ENCODE results near the gene GFI1B.
A peak's percentile ranks its signal among the peaks of the same experiment; 100 is the strongest.

Gene GFI1B

DNA sequence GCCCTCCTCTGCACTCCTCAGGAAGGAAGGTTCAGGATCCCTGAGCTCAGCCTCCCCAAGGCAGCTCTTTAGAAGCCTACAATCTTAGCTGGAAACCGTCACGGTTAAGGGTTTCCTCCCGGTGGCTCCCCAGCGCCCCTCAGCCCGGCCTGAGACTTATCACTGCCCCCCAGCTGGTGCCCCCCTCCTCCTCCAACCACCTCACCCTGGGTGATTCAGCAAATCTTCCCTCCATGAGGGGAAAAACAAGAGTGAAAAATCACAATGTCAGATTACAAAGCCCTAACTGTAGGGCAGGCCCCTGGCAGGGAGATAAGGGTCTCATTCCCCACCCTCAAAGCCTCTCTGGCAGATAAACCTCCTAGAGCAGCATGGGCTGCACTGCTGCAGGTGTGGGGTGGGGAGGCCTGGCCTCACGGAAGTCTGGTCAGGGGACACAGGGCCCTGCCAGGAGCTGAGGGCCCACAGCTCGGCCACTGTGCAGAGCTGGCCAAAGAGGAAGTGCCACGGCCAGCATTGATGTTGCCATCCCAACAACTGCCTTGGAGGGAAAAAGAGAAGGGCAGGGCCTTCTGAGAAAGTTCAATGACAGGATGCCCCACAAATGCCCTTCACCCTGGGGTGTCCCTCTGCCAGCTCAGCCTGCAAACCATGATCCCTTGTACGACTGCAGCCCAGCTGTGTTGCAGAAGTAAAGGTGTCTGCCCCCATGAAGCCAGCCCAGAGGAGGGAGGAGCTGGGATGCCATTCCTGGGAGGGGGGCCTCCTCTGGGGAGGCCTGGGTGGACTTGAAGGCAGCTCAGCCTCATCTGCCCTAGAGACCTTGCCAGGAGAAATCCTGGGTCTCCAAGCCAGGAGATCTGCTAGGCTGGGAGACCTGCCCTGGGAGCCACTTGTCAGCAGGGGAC lies 25.9 kb downstream of the GFI1B start:
- in situ Hi-C loops (cut with MboI; ENCODE audit: low pct_unique_long_range_greater_than_20kb, low sequenced_read_pairs) = no loop called here
- peak; percentile 75 for DNase-seq

DNA sequence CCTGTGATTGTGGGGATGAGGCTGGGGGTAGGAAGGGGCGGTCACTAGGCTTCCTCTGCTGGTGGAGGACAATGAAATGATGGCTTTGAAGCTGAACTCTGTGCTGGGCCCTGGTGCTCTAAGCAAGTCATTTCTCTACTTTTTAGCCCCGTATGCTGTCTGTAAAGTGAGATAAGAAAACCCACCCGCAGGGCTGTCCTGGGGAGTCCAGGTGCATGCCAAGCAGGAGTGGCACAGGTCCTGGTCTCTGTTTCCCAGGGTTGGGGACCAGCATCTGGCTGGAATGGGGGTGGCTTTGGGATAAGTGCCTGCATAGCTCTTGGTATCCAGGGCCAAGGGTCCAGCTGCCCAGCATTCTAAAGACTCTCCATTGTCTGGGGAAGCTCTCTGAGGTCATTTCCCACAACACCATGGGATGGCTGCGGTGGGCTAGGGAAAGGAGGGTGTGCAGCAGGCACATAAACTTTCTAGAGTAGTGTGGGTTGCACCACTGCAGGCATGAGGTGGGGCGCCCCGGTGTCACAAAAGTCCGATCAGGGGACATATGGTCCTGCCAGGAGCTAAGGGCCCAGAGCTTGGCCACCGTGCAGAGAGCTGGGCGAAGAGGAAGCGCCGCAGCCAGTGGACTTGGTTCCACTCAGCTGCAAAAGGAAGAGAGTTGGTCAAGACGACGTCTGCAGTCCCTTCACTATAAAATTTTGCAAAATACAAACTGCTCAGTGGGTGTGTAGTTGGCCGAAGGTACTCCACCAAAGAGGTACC lies 26.7 kb downstream of the GFI1B start:
- DNase-seq = no peak
- in situ Hi-C loops (cut with MboI; ENCODE audit: low pct_unique_long_range_greater_than_20kb, low sequenced_read_pairs) = no loop called here

DNA sequence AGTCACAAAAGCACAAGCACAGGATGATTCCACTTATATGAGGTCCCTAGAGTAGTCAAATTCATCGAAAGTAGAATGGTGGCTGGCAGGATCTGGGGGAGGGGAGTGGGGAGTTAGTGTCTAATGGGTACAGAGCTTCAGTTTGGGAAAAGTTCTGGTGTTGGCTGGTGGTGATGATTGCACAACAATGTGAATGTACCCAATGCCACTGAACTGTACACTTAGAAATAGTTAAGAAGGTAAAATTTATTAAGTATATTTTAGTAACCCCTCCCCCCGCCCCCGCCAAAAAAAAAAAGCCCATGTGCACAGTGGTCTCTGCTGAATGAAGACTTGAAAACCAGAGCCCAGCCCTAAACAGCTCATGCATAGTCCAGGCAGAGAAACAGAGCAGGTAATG lies 27.5 kb downstream of the GFI1B start:
- no peak for DNase-seq
- in situ Hi-C loops (cut with MboI; ENCODE audit: low pct_unique_long_range_greater_than_20kb, low sequenced_read_pairs) = no loop called here

DNA sequence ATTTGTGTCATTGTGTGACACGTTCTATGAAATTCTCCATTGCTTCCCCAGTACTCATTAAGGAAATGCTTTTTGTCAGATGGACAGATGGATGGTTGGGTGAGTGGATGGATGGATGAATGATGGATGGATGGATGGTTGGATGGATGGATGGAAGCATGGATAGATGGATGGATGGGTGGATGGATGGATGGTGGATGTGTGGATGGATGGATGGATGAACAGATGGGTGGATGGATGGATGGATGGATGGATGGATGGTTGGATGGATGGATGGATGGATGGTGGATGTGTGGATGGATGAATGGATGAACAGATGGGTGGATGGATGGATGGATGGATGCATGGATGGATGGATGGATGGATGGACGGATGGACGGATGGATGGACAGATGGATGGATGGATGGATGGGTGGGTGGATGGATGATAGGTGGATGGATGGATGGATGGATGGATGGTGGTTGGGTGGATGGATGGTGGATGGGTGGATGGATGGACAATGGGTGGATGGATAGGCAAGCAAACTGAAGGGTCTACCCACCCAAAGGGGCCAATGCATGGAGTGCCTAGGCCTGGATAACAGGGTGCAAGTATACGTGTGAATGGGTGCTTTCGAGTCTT lies 28.3 kb downstream of the GFI1B start:
- in situ Hi-C loops (cut with MboI; ENCODE audit: low pct_unique_long_range_greater_than_20kb, low sequenced_read_pairs) = no loop called here
- no peak for DNase-seq

DNA sequence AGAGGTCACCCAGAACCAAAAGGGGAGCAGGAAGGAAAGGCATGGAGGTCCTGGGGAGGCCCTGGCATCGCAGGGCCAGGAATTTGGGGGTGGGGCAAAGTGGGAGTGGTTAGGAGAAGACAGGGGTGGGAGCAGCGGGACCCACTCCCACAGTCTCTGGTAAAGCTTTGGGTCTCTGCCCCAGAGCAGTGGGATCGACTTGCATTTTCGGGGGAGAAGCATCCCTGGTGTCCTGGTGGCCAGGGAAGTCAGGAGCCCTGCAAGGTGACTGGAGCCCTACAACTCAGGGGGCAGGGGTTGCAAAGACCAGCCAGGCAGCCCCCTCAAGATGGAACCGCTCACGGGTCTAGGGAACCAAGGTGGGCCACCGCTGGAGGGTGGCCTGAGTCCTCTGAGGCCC lies 29.9 kb downstream of the GFI1B start:
- in situ Hi-C loops (cut with MboI; ENCODE audit: low pct_unique_long_range_greater_than_20kb, low sequenced_read_pairs) = no loop called here
- no peak for DNase-seq

DNA sequence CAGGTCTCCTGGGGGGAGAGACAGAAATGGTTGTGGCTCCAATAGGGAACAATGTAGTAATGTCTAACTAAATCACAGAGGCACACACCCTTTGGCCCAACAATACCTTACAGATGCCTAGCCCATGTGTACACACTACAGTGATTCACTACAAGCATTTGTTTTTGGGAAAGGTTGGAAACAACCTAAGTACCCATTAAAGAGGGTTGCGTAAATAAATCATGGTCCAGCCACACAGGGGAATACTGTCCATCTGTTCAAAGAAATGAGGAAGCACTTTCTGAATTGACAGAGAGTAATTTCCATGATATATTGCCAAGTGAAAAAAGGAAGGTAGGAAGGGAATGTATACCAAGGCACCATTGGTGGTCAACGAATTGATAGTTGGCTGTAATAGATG lies 30.3 kb downstream of the GFI1B start:
- in situ Hi-C loops (cut with MboI; ENCODE audit: low pct_unique_long_range_greater_than_20kb, low sequenced_read_pairs) = no loop called here
- peak; percentile 66 for DNase-seq

DNA sequence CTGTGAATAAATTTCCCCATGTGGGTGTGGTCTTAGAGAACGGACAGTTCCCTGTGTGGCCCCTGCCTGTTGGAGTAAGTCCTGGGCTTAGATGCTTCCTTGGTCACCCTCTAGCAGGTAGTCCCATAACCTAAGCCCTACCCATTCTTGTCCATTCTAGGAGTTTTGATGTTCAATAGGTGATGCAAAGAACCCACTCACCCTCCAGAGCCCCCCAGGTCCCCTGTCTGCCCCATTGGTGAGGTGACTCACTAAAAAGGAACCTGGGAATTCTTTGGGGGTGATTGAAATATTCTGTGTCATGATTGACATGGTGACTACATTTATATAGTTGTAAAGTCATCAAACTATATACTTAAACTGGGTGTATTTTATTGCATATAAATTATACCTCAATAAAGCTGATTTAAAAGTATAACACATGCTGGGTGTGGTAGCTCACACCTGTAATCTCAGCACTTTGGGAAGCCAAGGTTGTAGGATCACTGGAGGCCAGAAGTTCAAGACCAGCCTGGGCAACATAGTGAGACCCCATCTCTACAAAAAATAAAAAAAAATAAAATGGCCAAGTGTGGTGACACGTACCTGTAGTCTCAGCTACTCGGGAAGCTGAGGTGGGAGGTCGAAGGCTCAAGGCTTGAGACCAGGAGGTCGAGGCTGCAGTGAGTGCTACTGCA lies 31.6 kb downstream of the GFI1B start:
- in situ Hi-C loops (cut with MboI; ENCODE audit: low pct_unique_long_range_greater_than_20kb, low sequenced_read_pairs) = no loop called here
- DNase-seq = no peak

DNA sequence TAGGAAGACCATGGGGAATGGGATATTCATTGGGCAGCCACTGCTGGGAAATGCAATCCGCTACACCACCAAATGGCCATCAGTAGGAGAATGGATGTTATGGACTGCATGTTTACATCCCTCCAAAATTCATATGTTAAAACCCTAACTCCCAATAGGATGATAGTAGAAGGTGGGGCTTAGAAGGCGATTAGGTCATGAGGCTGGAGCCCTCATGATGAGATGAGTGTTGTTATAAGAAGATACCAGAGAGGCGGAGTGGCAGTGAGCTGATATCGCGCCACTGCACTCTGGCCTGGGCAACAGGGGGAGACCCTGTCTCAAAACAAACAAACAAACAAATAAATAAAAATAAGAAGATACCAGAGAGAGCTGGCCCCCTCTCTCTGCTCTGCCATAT lies 36.2 kb downstream of the GFI1B start:
- no peak for DNase-seq
- in situ Hi-C loops (cut with MboI; ENCODE audit: low pct_unique_long_range_greater_than_20kb, low sequenced_read_pairs) = no loop called here

DNA sequence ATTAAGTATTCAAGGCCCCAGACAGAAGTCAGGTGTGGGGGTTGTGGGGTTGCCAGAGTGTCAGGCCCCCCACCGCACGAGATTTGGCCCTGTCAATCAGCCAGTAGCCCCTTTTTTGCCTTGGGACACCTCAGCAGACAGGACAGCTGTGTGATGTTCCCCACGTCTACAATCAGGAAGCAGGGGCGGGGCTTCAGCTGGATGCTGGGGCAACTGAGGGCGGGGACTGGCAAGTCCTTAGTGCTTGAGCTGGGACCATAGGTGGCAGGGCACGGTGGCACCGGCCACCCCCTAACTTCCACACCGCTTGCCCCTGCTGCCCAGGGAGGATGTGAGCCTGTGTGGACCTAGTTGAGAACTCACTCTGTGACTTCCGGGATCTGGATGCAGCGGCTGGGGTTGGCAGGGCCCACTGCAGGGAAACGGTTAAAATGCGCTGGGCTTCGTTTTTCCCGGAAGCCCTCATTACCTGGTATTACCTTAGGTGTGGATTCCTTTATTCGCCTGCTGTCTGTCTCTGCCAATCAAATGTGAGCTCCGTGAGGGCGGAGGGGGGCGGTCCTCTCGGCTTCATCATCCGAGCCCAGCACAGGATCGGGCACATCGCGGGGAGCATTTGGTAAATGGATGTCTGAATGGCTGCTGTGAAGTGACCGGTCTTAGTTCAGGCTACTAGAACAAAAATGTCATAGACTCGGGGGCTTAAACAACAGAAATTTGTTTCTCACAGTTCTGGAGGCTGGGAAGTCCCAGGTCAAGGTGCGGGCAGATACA lies 44.8 kb downstream of the GFI1B start:
- in situ Hi-C loops (cut with MboI; ENCODE audit: low pct_unique_long_range_greater_than_20kb, low sequenced_read_pairs) = no loop called here
- peak; percentile 28 for DNase-seq

DNA sequence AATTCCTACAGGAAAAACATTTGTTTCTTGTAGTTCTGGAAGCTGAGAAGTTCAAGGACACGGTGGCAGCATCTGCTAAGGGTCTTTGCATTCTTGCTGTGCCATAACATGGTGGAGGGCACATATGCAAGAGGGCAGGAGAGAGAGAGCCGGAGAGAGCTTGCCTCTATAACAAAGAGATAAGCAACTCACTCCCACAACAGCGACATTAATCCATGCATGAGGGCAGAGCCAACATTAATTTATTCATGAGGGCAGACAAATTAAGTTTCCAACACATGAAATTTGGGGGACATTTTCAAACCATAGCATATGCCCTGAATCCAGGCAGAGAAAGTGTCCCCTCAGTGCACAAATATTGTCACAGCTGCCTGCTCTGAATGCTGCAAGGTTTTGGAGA lies 47.9 kb downstream of the GFI1B start:
- no peak for DNase-seq
- in situ Hi-C loops (cut with MboI; ENCODE audit: low pct_unique_long_range_greater_than_20kb, low sequenced_read_pairs) = no loop called here

DNA sequence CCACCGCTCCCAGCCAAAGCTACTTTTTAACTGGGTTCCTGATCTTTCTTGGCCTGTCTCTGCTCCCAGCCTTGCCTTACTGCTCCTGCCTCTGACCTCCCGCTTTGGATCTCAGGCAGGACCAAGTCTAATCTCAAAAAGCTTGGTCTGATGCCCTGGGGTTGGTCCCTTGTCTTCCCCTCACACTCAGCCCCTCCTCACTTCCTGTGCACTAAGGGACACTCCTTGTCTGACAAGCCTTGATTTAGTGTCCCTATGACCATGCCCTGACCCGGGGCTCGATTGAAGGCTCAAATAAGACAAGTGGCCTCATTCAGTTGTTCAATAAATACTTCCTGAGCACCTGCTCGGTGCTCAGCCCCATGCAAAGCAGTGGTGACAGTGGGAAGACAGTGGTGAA lies 48.6 kb downstream of the GFI1B start:
- in situ Hi-C loops (cut with MboI; ENCODE audit: low pct_unique_long_range_greater_than_20kb, low sequenced_read_pairs) = no loop called here
- DNase-seq = no peak

DNA sequence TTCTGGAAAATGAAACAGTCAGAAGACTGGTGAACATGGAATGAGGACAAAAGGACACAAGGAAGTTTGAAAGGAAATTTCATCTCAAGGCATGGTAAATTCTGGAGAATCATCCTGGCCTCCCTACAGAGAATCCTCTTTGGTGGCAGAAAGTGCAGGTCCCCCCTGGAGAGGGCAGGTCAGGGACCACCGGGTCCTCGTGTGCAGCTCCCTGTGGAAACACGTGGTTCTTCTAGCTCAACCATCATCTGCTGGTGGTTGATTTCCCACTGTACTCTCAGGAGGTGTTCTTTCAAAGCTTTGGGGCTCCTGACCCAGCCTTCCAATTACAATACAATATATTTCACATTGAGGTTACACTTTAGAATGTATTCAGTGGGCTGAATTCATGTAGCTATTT lies 49.7 kb downstream of the GFI1B start:
- in situ Hi-C loops (cut with MboI; ENCODE audit: low pct_unique_long_range_greater_than_20kb, low sequenced_read_pairs) = no loop called here
- no peak for DNase-seq

DNA sequence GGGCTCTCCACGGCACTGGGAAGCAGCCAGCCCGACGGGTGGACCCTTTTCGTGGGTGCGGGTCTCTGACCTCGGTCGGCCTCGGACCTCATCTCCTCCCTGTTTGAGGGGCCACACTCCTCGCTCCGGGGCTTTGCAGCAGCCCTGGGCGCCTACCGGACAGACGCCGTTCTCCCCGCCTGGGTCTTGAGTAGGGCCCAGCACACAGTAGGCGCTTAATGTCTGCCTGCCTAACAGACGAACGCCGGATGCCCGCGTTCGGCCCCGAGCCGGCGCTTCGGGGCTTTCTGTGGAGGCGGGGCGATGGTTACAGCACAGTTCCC lies 51.5 kb downstream of the GFI1B start:
- in situ Hi-C loops (cut with MboI; ENCODE audit: low pct_unique_long_range_greater_than_20kb, low sequenced_read_pairs) = no loop called here
- no peak for DNase-seq

DNA sequence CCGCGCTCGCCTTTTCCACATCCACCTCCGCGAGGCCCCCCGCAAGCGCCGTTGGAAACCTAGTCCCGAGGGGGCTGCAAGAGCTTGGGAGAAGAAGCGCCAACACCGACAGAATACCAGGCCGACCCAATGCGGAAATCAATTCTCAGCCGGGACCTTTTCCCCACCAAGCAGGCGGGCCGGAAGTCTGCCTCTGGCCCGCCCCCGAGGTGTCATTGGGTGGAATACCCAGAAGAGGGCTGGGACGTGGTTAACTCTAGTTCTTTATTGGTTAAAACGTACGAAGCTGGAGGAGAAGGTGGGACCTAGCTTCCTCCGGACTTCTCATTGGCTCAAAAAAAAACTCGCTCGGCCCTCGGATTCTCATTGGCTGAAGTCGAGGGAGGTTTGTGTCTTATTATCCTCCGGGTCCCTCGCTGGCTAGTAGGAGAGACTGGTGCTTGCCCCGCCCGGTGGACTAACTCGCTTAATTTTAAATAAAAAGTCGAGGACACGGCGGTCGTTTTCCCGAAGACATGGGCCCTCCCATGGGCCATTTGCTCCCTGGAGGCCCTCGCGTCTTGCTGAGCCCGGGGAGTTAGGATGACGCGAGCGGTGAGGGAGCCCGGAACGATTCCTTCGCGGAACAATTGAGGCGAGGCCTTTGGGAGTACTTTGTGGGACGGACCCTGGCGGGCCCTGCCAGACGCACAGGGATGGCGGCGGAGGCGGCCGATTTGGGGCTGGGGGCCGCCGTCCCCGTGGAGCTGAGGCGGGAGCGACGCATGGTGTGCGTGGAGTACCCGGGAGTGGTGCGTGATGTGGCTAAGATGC lies 52.0 kb downstream of the GFI1B start, which contains the start of gene GTF3C5:
GTF3C5 (plus strand) TSS at position 681 of the 813 bp plus-strand sequence; CDS start at position 696, 15 bp downstream.
- in situ Hi-C loops (cut with MboI; ENCODE audit: low pct_unique_long_range_greater_than_20kb, low sequenced_read_pairs) = no loop called here
- DNase-seq = peak; percentile 99

DNA sequence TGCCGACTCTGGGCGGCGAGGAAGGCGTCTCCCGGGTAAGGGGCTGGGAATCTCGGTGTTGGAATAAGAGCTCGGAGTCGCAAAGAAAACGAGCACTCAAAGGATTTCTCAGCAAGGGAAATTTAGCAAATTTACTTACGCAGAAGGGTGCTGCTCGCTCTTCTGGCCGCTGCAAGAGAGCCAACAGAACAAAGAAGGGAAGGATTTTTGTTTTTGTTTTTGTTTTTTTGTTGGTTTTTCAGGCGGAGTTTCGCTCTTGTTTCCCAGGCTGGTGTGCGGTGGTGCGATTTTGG lies 52.6 kb downstream of the GFI1B start:
- in situ Hi-C loops (cut with MboI; ENCODE audit: low pct_unique_long_range_greater_than_20kb, low sequenced_read_pairs) = no loop called here
- DNase-seq = no peak

DNA sequence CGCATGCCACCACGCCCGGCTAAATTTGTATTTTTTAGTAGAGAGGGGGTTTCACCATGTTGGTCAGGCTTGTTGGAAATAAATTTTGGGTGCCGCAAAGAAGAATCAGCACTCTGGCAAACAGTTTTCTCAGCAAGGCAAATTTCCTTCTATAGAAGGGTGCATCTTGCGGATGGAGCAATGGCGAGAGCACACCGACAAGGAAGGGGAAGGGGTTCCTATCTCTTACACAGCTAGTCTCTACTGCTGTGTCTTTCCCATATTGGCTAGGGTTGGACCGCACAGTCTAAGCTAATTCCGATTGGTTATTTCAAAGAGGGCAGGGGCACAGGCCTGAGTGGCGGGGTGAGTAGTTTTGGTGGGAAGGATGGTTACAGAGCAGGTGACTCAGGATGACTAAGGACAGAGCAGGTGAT lies 53.0 kb downstream of the GFI1B start:
- DNase-seq = peak; percentile 16

DNA sequence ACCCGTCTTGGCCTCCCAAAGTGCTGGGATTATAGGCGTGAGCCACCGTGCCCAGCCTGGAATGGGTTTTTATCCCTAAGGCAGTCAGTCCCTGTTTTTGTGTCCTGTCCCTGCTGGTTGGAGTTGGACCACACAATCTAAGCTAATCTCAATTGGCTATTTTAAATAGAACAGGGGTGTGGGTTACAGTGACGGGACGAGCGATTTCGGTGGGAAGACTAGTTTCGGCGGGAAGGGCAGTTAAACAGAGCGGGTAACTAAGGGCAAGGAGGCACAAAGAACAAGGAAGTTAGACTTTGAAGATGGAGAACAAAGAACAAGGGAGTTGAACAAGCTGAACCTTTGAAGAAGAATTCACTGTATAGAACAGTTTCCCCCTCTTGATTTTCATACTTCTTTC lies 53.7 kb downstream of the GFI1B start:
- no peak for DNase-seq
- in situ Hi-C loops (cut with MboI; ENCODE audit: low pct_unique_long_range_greater_than_20kb, low sequenced_read_pairs) = no loop called here

More for the DNA sequence above, 53.0 kb downstream of the GFI1B start:
- in situ Hi-C loops (cut with MboI; ENCODE audit: low pct_unique_long_range_greater_than_20kb, low sequenced_read_pairs) = no loop called here

DNA sequence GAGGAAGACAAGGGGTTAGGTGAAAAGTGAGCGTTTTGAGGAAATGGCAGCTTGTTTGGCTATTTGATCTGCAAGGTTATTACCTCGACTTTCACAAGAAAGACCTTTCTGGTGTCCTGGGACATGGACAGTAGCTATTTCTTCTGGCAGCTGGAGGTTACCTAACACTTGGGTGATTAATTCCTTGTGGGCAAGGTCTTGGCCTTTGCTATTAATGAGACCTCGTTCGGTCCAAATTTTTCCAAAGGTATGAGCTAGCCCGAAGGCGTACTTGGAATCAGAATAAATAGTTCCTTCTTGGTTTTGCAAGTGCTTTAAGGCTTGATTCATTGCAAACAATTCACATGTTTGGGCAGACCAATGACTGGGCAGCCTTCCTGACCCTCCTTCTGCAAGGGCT lies 57.2 kb downstream of the GFI1B start:
- no peak for DNase-seq
- in situ Hi-C loops (cut with MboI; ENCODE audit: low pct_unique_long_range_greater_than_20kb, low sequenced_read_pairs) = no loop called here

Measured in KBM-7 (cell line).